GM11168 (cell line): ENCODE measurements around the gene MAP2K7.
"Not testable (repeated sequence)": the region's sequence is repeated elsewhere in the genome, so short reads cannot be mapped to it uniquely, and the experiment has no call there.

Experiments used
- in situ Hi-C: fragments of 300-500 bp; cut with MboI; formaldehyde crosslinking; loops from one replicate; pipeline ENCODE4 v1.12.0; 2022; ENCODE audit warnings: low sequenced_read_pairs; ENCODE audit not compliant: unreplicated experiment

The MAP2K7 gene

DNA sequence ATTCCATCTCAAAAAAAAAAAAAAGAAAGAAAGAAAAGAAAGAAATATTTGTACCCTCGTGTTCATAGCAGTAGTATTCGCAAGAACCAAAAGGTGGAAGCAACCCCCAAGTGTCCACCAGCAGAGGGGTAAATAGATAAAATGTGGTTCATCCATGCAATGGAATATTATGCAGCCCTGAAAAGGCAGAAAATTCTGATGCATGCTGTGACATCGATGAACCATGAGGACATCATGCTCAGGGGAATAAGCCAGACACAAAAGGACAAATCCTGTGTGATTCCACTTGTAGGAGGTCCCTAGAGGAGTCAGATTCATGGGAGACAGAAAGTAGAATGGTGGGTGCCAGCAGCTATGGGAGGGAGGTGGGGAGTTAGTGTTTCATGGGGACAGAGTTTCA is 21.8 kb upstream of the MAP2K7 start:
- in situ Hi-C loops = no loop called here

DNA sequence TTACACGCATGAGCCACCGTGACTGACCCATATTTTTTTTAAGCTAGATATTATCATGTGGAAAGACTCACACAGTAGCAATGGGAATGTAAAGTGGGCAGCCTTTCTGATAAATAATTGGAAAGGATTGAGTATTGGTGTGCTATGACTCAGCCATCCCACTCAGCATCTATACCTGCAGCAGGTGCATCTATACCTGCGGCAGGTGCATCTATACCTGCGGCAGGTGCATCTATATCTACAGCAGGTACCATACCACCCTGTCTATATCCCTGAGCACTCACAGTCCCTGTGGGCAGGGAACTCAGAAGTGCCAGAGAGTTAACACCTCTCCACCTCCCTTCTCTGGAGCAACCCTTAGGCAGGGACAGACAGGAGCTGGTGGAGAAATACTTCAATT is 20.6 kb upstream of the MAP2K7 start:
- in situ Hi-C loops = no loop called here

DNA sequence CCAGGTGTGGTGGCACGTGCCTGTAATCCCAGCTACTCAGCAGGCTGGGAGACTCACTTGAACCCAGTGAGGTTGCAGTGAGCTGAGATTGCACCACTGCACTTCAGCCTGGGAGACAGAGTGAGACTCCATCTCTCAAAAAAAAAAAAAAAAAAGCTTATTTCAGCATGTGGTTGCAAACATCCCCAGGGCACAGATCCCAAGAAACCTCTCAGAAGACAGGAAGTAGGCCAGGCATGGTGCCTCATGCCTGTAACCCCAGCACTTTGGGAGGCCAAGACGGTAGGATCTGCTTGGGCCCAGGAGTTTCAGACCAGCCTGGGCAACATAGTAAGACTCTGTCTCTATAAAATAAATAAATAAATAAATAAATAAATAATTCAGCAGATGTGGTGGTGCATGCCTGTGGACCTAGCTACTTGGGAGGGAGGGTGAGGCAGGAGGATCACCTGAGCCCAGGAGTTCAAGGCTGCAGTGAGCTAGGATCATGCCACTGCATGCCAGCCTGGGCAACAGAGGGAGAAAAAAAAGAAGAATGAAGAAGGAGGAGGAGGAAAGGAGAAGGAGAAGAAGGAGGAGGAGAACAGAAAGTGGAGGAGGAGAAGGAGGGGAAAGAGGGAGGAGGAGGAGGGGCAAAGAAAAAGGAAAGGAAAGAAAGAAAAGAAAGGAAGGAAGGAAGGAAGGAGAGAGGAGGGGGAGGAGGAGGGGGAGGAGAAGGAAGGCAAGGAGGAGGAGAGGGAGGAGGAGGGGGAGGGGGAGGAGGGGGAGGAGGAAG is 19.7 kb upstream of the MAP2K7 start:
- in situ Hi-C loops = no loop called here

DNA sequence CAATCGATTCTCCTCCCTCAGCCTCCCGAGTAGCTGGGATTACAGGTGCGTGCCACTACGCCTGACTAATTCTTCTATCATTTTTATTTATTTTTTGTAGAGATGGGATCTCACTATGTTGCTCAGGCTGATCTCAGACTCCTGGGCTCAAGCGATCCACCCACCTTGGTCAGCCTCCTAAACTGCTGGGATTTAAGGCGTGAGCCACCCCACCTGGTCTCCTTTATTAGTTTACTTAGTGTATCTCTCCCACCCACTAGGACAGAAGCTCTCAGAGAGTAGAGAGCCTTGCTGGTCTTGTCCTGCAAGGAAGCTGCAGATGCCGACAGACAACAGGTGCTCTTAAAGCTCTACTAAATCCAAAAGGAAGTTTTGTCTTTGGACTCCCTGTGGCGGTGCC is 17.9 kb upstream of the MAP2K7 start:
- in situ Hi-C loops = no loop called here

DNA sequence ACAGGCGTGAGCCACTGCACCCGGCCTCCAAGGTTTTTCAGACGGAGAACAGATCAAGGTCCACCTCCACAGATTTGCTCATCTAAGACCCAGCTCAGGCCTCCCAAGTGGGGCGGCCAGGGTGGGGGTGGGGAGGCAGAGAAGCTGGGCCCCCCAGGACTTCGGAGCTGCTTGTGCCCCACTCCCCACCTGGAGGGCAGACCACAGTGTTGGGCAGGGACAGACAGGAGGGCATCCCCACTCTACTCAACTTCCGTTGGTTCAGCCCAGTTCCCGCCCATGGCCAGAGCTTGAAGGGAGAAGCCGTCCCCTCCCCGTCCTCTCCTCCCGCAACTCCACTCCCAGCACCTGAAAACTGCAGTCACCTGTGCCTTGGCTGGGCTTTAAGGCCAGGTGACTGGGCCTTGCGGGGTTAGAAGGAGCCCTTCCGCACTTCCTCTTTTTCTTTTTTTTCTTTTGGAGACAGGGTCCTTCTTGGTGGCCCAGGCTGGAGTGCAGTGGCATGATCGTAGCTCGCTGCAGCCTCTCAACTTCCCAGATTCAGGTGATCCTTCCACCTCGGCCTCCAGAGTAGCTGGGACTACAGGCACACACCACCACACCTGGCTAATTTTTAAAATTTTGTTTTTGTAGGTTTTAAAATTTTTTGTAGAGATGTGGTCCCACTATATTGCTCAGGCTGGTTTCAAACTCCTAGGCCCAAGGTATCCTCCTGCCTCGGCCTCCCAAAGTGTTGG is 16.1 kb upstream of the MAP2K7 start:
- in situ Hi-C loops = no loop called here

DNA sequence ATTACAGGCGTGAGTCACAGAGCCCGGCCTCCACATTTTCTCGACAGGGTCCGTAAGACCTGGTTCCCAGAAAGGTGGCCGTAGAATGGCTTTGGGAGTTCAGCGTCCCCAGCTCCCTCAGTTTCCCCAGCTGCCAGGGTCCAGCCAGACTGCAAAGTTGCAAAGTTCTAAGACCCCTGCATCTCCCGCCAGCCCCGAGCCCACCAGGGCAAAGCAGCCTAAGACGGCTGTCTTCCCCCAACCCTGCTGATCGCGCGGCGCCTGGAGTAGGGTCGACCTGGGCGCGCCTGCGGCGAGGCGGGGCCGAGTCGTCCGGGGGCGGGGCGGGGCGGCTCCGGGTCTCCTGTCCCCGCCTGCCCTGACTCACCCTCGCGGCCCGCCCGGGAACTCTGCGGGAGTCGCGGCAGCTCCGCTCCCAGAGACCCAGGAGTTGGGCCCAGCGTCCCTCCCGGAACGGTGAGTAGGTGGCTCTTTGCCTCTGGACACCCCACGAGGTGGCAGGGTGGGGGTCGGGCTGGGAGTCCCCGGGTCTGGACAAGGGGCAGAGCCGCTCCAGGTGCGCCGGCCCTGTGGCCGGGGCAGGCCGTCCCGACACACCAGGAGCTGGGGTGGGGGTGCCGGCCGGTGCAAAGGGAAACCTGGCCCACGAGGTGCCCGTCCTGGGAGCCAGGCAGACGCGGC is 15.4 kb upstream of the MAP2K7 start, which contains the start of gene LRRC8E:
LRRC8E (plus strand) TSS at position 366 of the 681 bp plus-strand sequence. CDS start 7,094 bp downstream, outside the sequence.
- in situ Hi-C loops = no loop called here

DNA sequence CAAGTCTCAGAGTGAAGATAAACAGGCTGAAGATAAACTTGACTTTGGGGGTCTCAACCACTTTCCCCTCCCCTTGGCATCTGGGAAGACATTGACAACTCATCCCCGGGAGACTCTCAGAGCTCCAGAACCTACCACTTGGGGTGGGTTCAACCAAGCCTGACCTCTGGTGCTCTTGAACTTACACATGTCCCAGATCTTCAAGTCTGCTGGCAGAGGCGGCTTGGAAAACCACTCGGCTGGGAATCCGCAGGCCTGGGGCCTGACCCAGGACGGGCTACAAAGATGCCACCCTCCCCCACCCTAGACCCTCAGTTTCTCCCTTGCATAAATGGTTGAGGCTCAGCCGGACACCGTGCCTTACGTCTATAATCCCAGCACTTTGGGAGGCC is 14.9 kb upstream of the MAP2K7 start:
- in situ Hi-C loops = no loop called here

DNA sequence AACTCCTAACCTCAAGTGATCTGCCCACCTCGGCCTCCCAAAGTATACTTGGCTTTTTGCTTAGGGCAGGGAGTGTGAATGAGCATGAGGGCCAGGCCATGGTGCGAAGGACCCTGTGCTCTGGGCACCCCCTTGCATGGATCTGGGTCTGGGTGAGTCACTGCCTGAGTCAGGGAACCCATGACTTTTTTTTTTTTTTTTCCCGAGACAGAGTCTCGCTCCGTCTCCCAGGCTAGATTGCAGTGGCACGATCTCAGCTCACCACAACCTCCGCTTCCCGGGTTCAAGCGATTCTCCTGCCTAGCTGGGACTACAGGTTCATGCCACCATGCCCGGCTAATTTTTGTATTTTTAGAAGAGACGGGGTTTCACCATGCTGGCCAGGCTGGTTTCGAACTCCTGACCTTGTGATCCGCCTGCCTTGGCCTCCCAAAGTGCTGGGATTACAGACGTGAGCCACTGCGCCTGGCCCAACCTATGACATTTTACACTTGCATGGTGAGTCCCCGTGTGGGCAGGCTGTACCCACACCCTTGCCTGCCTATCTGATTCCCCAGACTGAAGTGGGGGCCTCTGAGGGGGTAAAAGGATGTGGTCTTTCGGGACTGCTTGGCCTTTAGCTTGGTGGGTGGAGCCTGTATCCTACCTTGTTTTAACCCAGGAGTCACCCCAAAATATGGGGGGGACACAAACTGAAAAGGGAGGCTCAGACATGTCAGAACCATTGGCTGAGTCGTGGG is 10.1 kb upstream of the MAP2K7 start:
- in situ Hi-C loops = not testable (repeated sequence)

DNA sequence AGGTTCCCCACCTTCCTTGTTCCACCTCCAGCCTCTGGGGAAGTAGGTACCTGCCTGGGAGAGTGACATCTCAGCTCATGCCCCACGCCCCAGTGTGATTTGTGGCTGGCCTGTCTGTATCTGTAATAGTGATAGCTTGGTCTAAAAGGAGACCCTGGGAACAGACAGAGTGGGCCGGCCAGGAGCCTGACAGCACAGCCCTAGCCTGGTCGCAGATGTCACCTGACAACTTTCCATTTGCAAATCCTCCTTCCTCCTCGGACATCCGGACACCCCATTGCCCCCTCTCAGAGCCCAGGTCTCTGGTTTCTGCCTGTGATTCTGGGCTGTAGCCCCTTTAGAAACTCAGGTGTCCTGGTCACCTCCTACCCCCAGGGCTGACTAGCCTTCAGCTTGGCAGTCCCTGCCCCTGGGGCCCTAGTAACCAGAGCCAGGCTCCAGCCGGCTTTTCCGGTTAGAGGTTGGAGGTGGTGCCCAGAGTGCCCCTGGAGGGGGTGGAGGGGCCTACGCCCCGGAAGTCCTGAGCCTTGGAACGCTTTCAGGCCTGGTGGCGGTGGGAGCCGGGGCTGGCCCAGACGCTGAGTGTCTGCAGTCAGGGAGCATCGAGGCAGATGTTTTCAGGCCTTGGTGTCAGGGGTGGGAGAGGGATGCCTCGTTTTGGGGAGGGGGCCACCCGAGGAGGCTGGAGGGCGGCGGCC is 8.9 kb upstream of the MAP2K7 start:
- in situ Hi-C loops = no loop called here

DNA sequence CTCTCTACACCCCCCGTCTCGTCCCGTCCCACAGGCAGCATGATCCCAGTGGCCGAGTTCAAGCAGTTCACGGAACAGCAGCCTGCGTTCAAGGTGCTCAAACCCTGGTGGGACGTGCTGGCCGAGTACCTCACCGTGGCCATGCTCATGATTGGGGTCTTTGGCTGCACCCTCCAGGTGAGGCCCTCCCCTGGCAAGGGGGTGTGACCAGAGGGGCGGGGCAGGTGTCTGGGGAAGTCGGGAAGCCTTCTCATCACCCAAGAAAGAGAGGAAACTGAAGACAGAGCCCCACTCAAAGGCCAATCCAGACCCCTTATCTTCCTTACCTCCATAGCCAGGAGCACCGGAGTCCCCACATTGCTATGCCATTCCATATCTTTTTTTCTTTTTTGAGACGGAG is 8.1 kb upstream of the MAP2K7 start:
- in situ Hi-C loops = no loop called here

DNA sequence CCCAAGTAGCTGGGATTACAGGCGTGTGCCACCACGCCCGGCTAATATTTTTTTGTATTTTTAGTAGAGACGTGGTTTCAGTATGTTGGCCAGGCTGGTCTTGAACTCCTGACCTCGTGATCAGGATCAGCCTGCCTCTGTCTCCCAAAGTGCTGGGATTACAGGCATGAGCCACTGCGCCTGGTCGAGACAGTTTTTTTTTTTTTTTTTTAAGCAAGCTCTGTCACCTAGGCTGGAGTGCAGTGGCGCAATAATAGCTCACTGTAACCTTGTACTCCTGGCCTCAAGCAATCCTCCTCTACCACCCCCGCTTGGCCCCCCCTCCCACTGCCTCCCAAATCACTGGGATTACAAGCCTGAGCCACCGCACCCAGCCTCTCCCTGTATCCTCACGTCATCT is 6.4 kb upstream of the MAP2K7 start:
- in situ Hi-C loops = no loop called here

DNA sequence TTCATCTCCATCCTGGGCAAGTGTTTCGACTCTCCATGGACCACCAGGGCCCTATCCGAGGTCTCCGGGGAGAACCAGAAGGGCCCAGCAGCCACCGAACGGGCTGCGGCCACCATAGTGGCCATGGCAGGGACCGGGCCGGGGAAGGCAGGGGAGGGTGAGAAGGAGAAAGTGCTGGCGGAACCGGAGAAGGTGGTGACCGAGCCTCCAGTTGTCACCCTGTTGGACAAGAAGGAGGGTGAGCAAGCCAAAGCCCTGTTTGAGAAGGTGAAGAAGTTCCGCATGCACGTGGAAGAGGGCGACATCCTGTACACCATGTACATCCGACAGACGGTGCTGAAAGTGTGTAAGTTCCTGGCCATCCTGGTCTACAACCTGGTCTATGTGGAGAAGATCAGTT is 4.7 kb upstream of the MAP2K7 start:
- in situ Hi-C loops = no loop called here

DNA sequence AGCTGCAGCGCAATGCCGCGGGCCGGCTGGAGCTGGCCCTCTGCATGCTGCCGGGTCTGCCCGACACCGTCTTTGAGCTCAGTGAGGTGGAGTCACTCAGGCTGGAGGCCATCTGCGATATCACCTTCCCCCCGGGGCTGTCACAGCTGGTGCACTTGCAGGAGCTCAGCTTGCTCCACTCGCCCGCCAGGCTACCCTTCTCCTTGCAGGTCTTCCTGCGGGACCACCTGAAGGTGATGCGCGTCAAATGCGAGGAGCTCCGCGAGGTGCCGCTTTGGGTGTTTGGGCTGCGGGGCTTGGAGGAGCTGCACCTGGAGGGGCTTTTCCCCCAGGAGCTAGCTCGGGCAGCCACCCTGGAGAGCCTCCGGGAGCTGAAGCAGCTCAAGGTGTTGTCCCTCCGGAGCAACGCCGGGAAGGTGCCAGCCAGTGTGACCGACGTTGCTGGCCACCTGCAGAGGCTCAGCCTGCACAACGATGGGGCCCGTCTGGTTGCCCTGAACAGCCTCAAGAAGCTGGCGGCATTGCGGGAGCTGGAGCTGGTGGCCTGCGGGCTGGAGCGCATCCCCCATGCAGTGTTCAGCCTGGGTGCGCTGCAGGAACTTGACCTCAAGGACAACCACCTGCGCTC is 3.8 kb upstream of the MAP2K7 start:
- in situ Hi-C loops = no loop called here

DNA sequence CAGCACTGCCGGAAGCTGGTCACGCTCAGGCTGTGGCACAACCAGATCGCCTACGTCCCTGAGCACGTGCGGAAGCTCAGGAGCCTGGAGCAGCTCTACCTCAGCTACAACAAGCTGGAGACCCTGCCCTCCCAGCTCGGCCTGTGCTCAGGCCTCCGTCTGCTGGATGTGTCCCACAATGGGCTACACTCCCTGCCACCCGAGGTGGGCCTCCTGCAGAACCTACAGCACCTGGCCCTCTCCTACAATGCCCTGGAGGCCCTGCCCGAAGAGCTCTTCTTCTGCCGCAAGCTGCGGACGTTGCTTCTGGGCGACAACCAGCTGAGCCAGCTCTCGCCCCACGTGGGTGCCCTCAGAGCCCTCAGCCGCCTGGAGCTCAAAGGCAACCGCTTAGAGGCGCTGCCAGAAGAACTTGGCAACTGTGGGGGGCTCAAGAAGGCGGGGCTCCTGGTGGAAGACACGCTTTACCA is 3.2 kb upstream of the MAP2K7 start:
- in situ Hi-C loops = no loop called here

DNA sequence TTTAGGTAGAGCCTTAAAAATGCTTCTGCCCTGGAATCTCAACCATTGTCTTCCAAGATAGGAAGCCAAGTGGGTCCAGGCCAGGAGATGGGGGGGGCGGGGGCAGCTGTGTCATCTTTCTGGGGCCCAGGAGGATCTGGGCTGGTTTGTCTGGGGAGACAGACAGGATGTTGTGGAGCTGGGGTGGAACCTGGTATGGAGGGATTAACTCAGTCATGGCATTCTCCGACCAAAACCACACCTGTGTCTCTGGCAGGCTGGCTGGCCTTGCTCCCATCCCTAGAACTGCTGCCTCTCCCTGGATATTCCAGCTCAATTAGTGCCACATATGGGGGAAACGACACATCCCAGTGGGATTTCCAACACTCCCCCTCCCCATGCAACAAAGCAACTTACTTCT is 2.7 kb upstream of the MAP2K7 start:
- in situ Hi-C loops = no loop called here

DNA sequence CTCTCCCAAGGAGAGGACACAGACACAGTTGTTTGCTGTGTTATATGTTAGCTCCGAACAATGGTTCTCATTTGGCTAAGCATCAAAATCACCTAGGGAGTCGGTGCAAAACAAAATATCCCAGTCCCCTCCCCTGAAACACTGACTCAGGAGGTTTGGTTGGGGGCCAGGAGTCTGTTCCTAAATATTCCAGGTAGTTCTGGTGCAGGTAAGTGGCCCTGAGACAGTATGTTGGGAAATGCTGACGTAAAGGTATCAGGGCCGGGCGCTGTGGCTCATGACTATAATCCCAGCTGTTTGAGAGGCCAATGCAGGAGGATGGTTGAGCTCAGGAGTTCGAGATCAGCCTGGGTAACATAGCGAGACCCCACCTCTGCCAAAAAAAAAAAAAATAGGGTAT is 2.3 kb upstream of the MAP2K7 start:
- in situ Hi-C loops = no loop called here

DNA sequence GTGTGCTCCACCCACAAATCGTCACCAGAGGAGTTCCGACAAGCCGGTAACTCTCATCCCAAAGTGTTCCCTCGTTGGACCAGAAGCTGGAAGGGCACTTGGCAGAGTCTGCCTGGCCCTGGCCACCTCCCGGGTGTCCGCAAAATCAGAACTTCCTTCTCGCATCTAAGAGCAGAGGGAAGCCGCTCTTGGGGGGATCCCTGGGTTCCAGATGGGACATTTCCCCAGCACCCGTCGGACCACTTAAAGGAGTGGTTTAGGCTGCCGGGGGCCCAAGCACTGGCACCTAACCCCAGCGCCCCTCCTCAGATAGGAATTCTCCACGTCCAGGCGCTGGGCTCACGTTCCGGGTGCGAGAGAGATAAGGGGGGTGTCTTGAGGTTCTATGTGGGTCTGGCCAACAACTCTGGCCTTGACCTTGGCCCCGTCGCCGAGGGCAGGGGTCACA is 857 bp upstream of the MAP2K7 start:
- in situ Hi-C loops = no loop called here

DNA sequence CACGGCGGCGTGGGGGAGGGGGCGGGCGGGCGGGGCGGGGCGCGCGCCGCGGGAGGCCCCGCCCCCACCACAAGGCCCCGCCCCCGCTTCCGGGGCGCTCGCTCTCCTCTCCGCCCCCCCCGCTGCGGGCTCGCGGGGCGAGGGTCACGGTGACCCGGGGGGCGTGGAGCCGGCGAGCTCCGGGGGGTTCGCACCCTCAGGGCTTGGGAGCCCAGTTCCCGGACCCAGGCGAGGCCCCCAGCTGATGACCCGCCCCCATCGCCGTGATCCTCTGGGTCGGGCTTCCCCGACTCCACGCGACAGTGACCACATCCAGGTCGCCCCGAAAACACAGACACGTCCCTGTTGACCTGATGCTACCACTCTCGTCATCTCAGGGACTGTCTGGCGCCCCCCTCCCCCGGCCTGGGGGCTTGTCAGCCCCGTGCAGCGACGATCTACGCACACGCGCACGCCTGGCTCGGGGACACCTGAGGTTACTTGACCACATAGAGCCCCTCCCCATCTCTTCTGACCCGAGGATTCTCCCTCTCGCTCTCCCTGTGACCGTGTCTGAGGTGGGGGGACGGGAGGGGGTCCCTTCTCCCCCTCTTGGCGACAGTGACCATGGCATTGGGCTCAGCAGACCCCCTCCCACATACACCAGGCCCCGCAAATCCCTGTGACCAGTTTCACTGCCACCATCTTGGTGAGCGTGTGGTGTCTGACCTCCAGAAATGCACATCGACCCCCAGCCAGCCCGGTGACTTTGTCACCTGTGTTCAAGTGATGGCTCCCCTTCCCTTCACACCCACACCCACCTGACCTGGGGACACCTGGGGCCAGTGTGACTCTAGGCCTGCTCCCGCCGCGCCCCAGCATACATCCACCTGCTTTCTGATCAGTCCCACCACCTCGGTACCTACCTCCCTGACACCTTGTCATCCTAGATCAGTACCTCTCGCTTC is 670 bp downstream of the MAP2K7 start:
- in situ Hi-C loops = no loop called here
